Measurements from ENCODE around the gene P3H4.

The P3H4 gene

GRCh38 chr17:41816637-41817320 lies 5.0 kb upstream of the P3H4 start:
- DNase-seq (ENCODE audit: low read depth): no peak
- no peak for TF ChIP-seq CTCF (IDR thresholded peaks at IDR 0.05; ENCODE audit: low read depth, low read length, missing control alignments)
- no peak overlapping the region for H3K4me3 ChIP-seq (ENCODE audit: low read depth, low read length)

- no peak for TF ChIP-seq CTCF (IDR thresholded peaks at IDR 0.05; ENCODE audit: low read depth, low read length, missing control alignments)
- no peak for DNase-seq (ENCODE audit: low read depth)
- no peak overlapping the region for H3K4me3 ChIP-seq (ENCODE audit: low read depth, low read length)
These were observed 2.4 kb upstream of the P3H4 start for GRCh38 chr17:41814195-41814594.

- no peak for DNase-seq (ENCODE audit: low read depth)
- TF ChIP-seq CTCF (IDR thresholded peaks at IDR 0.05; ENCODE audit: low read depth, low read length, missing control alignments): no peak
- no peak overlapping the region for H3K4me3 ChIP-seq (ENCODE audit: low read depth, low read length)
These were observed 2.0 kb upstream of the P3H4 start for GRCh38 chr17:41813699-41814124.

- H3K4me3 ChIP-seq (ENCODE audit: low read depth, low read length): no peak overlapping the region; the same call in 1 of the 2 replicates
- no peak for DNase-seq (ENCODE audit: low read depth)
- no peak for TF ChIP-seq CTCF (IDR thresholded peaks at IDR 0.05; ENCODE audit: low read depth, low read length, missing control alignments)
These were observed 1.5 kb upstream of the P3H4 start for GRCh38 chr17:41813152-41813680.

- H3K4me3 ChIP-seq (ENCODE audit: low read depth, low read length): peak within 1 kb of the TSS; percentile 65
- no peak for DNase-seq (ENCODE audit: low read depth)
- TF ChIP-seq CTCF (IDR thresholded peaks at IDR 0.05; ENCODE audit: low read depth, low read length, missing control alignments): no peak
These were observed 817 bp upstream of the P3H4 start, which contains the start of gene FKBP10 for GRCh38 chr17:41812381-41813151. TSS of gene FKBP10 (plus strand) at chr17:41813004. CDS start at chr17:41813035, 31 bp downstream.

GRCh38 chr17:41810659-41811548 lies 845 bp downstream of the P3H4 start:
- no peak for DNase-seq (ENCODE audit: low read depth)
- TF ChIP-seq CTCF (IDR thresholded peaks at IDR 0.05; ENCODE audit: low read depth, low read length, missing control alignments): no peak
- peak overlapping the region; percentile 65 for H3K4me3 ChIP-seq (ENCODE audit: low read depth, low read length)
